Umbilical cord (tissue), 2 donors: Measurements from ENCODE around the gene OCEL1. TPM values are rescaled to one million over a fixed set of nuclear protein-coding genes. Genes with fewer than 3 reads are reported as not detected.

ENCODE experiments used
- DNase-seq: peaks from one replicate; pipeline ENCODE4 v3.0.0-alpha.2; 2015; ENCODE audit warnings: low spot score
- total RNA-seq: library from RNA; depleted of rRNA; stranded (reverse); fragments of >200 nt; gene quantifications from one replicate; pipeline ENCODE4 v1.2.3, GENCODE V29; 2014; ENCODE audit warnings: low replicate concordance; ENCODE audit not compliant: insufficient read depth

Gene OCEL1
- total RNA-seq, 1 donor from 2014 or later, result 3.4 TPM

DNA sequence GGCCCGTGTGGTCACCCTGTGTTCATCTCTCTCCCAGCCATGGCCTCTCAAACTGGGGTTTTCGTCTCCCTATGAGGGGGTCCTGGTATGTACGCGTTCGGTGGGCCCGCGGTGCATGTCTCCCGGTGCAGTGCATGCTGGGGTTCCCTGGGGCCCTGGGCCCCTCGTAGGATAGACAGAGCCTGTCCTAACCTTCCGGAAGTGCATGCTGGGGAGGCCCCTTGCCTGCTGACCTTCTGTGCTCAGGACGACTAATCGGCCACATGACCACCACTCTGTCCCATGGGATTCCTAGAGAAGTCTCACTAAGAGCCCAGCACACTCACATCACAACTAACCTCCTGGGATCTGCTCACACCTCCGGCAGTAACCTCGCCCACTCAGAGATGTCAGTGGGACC lies 15.7 kb upstream of the OCEL1 start:
- DNase-seq, result no peak

DNA sequence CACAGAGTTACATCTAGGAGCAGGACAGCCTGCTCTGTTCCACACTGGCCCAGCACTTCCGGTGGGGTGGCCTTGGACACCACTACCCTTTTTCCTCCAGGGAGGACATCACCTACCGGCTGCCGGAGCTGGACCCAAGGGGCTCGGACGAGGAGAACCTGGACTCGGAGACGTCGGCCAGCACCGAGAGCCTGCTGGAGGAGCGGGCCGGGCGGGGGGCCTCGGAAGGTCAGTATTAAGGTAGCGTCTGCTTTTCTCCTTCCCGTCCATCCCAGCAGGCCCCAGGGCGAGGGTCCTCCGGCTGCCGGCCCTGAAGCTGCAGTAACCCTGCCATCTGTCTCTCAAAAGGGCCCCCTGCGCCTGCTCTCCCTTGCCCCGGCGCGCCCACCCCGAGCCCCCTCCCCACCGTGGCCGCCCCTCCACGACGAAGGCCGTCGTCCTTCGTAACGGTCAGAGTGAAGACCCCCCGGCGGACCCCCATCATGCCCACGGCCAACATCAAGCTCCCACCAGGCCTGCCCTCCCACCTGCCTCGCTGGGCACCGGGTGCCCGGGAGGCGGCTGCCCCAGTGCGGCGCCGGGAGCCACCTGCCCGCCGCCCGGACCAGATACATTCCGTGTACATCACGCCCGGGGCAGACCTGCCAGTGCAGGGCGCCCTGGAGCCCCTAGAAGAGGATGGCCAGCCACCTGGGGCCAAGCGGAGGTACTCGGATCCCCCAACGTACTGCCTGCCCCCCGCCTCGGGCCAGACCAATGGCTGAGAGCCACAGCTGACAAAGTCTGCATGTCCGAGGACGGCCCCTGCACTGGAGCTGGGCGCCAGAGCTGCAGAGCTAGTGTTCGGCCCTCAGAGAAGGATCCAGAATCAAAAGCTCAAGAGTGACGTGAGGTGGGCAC lies 14.2 kb upstream of the OCEL1 start:
- DNase-seq, result no peak

- DNase-seq, result no peak
These were observed 12.7 kb upstream of the OCEL1 start for GRCh38 chr19:17213334-17213733.

GRCh38 chr19:17214508-17215126 lies 11.4 kb upstream of the OCEL1 start:
- DNase-seq, result no peak

- peak; percentile 96 for DNase-seq
These were observed 10.7 kb upstream of the OCEL1 start, which contains the start of gene USE1 for GRCh38 chr19:17215127-17215971. TSS of gene USE1 (plus strand) at chr19:17215357. CDS start at chr19:17215406, 49 bp downstream.

GRCh38 chr19:17216058-17216670 lies 9.9 kb upstream of the OCEL1 start:
- no peak for DNase-seq

DNA sequence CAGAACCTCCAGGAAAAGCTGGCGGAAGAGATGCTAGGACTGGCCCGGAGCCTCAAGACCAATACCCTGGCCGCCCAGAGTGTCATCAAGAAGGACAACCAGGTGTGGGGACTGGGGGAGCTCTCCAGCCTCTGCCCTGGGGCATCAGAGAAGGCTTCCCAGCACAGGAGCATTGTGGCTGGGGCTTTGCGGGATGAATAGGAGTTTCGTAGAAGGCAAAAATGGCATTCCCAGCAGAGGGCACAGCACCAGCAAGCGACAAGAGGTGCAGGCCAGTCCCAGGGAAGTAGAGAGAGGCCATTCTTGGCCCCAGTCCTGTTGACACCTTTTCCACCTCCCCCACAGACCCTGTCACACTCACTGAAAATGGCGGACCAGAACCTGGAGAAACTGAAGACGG lies 6.7 kb upstream of the OCEL1 start:
- DNase-seq, result no peak

DNA sequence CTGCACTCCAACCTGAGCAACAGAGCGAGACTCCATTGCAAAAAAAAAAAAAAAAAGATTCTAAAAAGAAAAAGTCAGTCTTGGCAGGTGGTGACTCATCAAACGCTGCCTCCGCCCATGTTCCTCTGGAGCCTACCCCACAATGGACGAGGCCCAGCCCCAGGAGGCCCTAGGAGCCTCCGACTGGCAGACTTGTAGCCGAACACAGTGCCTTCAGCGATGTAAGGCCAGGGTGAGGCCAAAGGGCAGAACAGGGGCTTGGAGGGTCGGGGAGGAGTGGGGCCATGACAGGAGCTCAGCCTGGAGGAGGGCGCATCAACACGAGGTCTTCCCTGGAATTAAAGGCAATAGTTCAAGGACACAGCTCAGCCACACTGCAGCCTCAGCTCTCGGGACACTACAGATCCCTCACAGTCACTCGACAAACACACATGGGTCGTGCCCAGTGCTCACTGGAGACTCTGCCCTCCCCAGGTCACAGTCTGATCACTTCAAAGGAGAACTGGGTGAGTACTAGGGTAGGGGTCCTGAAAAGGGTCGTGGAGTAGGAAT lies 5.7 kb upstream of the OCEL1 start:
- peak; percentile 80 for DNase-seq

DNA sequence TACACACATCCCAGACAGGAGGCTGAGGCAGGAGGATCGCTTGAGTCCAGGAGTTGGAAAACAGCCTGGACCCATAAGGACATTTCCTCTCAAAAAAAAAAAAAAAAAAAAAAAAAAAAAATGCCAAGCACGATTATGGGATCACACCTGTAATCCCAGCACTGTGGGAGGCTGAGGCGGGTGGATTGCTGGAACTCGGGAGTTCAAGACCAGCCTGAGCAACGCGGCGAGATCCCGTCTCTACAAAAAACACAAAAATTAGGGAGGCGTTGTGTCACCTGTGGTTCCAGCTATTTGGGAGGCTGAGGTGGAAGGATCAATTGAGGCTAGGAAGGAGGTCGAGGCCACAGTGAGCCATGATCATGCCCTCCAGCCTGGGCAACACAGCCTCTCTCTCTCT lies 973 bp upstream of the OCEL1 start:
- DNase-seq, result no peak

DNA sequence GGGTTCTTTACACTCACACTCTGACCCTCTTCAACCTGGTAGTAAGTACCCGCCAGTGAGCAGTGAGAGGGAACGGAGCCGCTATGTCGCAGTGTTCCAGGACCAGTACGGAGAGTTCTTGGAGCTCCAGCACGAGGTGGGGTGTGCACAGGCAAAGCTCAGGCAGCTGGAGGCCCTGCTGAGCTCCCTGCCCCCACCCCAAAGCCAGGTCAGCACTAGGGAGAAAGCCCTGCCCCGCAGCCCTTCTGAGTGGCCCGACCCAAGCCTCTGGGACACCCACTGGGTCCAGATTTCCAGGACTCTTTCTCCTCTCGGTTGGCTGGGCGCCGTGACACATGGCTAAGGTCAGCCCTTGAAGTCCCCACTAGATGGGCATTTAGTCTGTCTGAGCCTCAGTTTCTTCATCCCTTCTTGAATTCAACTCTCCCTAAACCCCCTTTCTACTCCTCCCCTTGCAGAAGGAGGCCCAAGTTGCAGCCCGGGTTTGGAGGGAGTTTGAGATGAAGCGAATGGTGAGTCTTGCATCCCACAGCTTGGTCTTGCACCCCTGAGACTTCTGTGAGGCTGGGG lies 1.9 kb downstream of the OCEL1 start:
- peak; percentile 35 for DNase-seq

GRCh38 chr19:17229890-17230289 lies 3.9 kb downstream of the OCEL1 start:
- DNase-seq, result no peak

DNA sequence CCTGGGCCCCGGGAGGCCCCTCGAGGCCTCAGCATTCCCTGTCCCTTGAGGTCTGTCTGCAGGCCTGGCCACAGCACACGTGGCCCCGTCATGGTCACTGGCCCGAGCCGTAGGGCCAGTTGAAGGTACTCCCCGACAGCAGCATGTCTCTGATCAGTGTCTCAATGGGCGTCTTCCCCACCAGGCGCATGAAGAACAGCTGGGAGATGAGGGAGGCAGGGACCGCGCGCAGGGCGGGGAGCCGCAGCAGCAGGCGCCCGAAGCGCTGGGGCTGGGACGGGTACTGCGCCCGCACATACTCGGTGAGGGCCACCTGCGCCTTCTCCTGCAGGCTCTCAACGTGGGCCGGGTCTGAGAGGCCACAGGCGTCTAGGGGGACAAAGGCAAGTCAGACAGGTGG lies 6.2 kb downstream of the OCEL1 start:
- DNase-seq, result no peak

GRCh38 chr19:17234911-17235299 lies 8.9 kb downstream of the OCEL1 start:
- no peak for DNase-seq

- DNase-seq, result peak; percentile 76
These were observed 9.4 kb downstream of the OCEL1 start for GRCh38 chr19:17235300-17235970.

DNA sequence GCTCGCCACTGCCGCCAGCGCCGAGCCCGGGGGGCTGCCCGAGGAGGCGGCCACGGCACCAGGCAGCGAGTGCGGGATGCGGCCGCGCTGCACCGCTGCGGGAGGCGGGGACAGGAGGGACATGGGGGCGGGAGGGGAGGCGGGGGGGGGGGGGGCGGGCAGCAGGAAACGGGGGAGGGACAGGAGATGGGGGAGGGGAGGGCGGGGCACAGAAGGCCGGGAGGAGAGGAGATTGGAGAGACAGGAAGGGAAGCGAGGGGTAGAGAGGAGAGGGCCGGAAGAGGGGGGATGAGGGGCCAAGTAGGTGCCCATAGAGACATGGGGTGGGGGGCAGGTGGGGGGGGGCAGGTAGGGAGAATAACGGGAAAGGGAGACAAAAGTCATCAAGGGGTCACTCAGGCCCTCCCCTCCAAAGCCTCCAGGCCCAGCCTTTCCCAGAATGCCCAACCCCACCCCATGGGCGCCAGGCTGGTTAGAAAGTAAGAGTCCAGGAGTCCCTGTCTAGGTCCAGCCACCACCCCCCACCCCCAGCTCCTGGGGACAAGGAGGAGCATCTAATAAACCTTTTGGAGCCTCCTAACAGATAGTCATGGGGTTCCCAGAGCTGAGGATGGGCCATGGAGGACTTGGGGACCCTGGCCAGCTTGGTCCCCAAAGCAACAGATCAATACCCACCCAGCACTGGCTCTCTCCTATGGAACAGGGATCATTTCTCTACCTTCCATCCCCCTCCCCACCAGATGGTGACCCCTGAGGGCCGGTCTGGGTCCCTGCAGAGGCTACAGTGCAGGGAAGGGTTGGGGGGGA lies 10.1 kb downstream of the OCEL1 start:
- DNase-seq, result peak; percentile 45

DNA sequence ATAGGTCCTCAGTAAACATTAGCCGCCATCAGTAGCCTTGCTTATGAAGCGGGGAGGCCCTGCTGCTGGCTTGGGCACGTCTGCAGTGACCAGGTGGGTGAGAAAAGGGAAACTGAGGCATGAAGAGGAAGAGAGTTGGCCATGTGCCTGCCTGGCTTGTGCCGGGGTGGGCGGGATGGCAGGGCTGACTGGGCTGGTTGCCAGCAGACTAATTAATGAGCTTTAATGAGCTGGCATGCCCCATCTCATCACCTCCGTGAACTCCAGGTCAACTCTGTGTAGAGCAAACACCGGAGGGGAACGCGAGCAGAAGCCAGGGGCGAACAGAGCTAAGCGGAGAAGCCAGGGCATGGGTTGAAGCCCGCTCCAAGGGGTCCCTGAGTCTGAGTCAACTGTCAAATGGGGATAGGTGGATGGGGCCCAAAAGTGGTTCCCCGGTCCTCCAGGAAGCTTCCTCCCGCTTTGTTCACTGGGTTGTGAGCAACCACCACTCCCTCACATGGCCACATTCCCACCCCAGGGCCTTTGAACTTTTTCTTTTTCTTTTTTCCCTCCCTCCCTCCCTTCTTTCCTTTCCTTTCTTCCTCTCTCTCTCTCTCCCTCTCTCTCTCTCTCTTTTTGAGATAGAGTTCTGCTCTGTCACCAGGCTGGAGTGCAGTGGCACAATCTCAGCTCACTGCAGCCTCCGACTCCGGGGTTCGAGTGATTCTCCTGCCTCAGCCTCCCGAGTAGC lies 11.0 kb downstream of the OCEL1 start:
- no peak for DNase-seq

GRCh38 chr19:17237747-17238706 lies 12.0 kb downstream of the OCEL1 start:
- DNase-seq, result no peak
